H1 (cell line): ENCODE measurements around the gene INO80. TPM values are rescaled to one million over a fixed set of nuclear protein-coding genes. Genes with fewer than 3 reads are reported as not detected.

Source experiments
- FOSL1 ChIP-seq: IDR thresholded peaks from 2 replicates; pipeline ENCODE4 v1.6.1; 2011; ENCODE audit warnings: mild to moderate bottlenecking, low read depth, low read length, moderate library complexity; ENCODE audit not compliant: insufficient read depth
- PHF8 ChIP-seq: fragments of 200-600 bp; sonication (generic); conservative IDR thresholded peaks from 2 replicates; pipeline ENCODE4 v1.7.1; 2012; ENCODE audit warnings: low read depth, mild to moderate bottlenecking, inconsistent platforms, low read length, moderate library complexity
- SIX5 ChIP-seq: IDR thresholded peaks from 2 replicates; pipeline ENCODE4 v1.6.1; 2011; ENCODE audit warnings: mild to moderate bottlenecking, low read depth, low read length
- SP2 ChIP-seq: IDR thresholded peaks from 2 replicates; pipeline ENCODE4 v1.6.1; 2012; ENCODE audit warnings: mild to moderate bottlenecking, low read length, inconsistent platforms
- SP4 ChIP-seq: IDR thresholded peaks from 2 replicates; pipeline ENCODE4 v1.6.1; 2012; ENCODE audit warnings: low read length, inconsistent platforms
- TBP ChIP-seq: IDR thresholded peaks from 2 replicates; pipeline ENCODE4 v1.6.1; 2011; ENCODE audit warnings: low read depth, low read length, improper control_type of control experiment
- TCF12 ChIP-seq: IDR thresholded peaks from 2 replicates; pipeline ENCODE4 v1.6.1; 2011; ENCODE audit warnings: low read depth, mild to moderate bottlenecking, low read length
- polyA plus RNA-seq, 7 experiments: library from polyadenylated mRNA; depleted of rRNA in 3 of 7; stranded (reverse) in 5 of 7; unstranded in 2 of 7; fragments of >200 nt in 5 of 7; fragments of 200-250 nt in 2 of 7; gene quantifications; 1 replicate in 5 of 7; 2 replicates in 1 of 7; 4 replicates in 1 of 7; pipeline versions ENCODE4 v1.2.1 to v1.2.3, GENCODE V29; 2011 to 2013; ENCODE audit warnings: missing spikeins in 2 of 7, mixed read lengths in 2 of 7
- total RNA-seq: library from RNA; stranded (reverse); fragmentation: NEBNext Ultra II Directional; extraction: Animal tissue kit (Norgen Biotek cat#: 25700); gene quantifications from 2 replicates; pipeline ENCODE4 v1.2.1, GENCODE V29; 2021

Gene INO80
- total and polyA plus RNA-seq, 2 of the 8 experiments (the other 6 are each of a cell fraction or from before 2014, with no cell fraction given) = 4.3 to 24.5 TPM

DNA sequence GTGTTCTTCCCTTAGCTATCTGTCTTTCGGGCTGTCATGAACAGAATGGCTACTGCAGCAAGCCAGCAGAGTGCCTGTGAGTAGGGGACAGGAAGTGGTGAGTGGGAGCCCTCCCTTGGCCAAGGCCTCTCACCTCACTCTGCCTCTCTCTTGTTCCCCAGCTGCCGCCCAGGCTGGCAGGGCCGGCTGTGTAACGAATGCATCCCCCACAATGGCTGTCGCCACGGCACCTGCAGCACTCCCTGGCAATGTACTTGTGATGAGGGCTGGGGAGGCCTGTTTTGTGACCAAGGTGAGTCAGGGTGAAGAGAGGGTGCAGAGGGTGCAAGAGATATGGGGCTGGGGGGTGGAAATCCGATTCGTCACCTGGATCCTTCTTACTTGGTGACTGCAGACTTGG lies 183.9 kb downstream of the INO80 start (continued):
- TF ChIP-seq PHF8 = no peak
- TF ChIP-seq SIX5 = no peak
- TF ChIP-seq TCF12 = no peak
- TF ChIP-seq SP4 = no peak
- TF ChIP-seq SP2 = no peak
- TF ChIP-seq TBP = no peak
- no peak for TF ChIP-seq FOSL1
- TF ChIP-seq, all 59 proteins: peak for 0
